ENCODE results near the gene GOLGB1. TPM values are rescaled to one million over a fixed set of nuclear protein-coding genes. Genes with fewer than 3 reads are reported as not detected.
"Not testable (repeated sequence)": the region's sequence is repeated elsewhere in the genome, so short reads cannot be mapped to it uniquely, and the experiment has no call there.

Gene GOLGB1
- total RNA-seq, 4 donors from 2014 or later = 56.6 to 68.5 (median 57.5) TPM

DNA sequence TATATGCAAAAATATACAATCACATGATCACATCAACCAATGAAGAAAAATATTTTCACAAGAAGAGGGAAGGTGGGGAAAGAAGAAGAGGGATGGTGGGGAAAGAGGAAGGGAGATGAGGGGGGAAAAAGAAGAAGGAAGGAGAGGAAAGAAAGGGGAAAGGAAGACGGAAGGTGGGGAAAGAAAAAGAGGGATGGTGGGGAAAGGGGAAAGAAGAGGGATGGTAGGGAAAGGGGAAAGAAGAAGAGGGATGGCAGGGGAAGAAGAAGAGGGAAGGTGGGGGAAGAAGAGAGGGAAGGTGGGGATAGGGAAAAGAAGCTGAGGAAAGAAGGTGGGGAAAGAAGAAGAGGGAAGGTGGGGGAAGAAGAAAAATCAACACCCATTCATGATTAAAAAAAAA is 3.2 kb upstream of the GOLGB1 start:
- no peak for ATAC-seq (ENCODE audit: low FRiP score)
- no peak for TF ChIP-seq CTCF (IDR thresholded peaks at IDR 0.05)
- no peak for DNase-seq (ENCODE audit: low spot score)

DNA sequence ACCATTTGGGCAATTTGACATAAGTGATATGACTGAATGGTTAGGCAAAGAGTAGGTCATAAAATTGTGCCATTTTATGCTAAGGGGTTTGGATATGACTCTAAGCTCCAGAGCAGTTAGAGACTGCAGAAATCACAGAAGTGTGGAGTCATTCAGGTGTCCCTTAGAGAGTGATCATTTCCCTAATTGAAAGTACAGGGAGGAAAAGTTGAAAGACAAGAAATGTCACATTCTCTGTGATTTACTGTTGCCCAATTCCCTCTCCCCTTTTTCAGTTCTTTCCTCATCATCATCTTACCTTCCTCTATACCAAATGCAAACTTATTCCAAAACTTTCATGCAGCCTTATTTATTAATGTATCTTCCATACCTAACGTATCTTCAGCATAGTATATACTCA is 2.7 kb upstream of the GOLGB1 start:
- DNase-seq (ENCODE audit: low spot score) = no peak
- TF ChIP-seq CTCF (IDR thresholded peaks at IDR 0.05) = no peak
- ATAC-seq (ENCODE audit: low FRiP score) = no peak

DNA sequence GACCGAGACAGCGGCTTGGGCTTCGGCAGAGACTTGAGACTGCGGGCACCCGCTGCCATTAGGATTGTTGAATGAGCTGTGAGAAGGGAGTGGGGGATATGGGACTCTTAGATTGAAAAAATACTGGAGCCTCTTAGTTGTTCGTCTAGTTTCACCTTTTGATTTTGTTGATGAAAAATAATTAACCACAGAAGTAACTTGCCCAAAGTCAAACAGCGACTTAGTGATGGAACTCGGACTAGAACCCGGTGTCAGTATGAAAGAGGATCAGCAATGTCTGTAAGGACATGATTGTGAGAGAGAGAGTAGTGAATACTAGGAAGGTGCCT is 510 bp upstream of the GOLGB1 start:
- no peak for ATAC-seq (ENCODE audit: low FRiP score)
- no peak for TF ChIP-seq CTCF (IDR thresholded peaks at IDR 0.05)
- no peak for DNase-seq (ENCODE audit: low spot score)

DNA sequence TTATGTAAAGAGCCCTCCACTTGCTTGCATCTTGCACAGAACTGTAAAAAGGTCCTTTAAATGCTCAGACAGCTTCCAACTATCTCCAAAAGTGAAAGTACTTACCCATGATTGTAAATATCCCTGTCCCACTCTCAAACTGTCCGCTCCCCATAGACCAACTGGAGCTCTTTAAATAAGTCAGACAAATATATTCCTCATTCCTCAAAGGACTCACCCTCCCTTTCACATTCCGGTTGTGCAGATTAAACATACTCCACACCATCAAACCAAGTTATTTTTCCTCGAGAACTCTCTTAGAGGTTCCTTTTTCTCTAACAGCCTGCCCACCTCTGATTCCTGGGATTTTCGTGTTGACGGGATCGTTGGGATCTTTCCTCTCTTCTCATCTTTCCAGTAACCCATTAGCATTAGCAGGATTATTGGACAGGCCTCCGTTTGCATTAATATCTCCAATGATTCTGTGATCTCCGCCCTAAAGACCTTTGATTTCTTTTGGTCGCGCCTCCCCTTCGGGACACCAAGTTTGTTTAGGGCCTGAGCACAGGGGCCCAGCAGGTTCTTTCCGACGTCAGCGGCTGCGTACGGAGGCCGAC is 763 bp downstream of the GOLGB1 start:
- ATAC-seq (ENCODE audit: low FRiP score) = no peak
- no peak for DNase-seq (ENCODE audit: low spot score)
- no peak for TF ChIP-seq CTCF (IDR thresholded peaks at IDR 0.05)

GRCh38 chr3:121747976-121748375 is 1.6 kb downstream of the GOLGB1 start:
- no peak for TF ChIP-seq CTCF (IDR thresholded peaks at IDR 0.05)

GRCh38 chr3:121743106-121743505 is 6.4 kb downstream of the GOLGB1 start:
- not testable (repeated sequence) for ATAC-seq (ENCODE audit: low FRiP score)

More at GRCh38 chr3:121747976-121748375, 1.6 kb downstream of the GOLGB1 start:
- DNase-seq (ENCODE audit: low spot score) = no peak
- no peak for ATAC-seq (ENCODE audit: low FRiP score)

DNA sequence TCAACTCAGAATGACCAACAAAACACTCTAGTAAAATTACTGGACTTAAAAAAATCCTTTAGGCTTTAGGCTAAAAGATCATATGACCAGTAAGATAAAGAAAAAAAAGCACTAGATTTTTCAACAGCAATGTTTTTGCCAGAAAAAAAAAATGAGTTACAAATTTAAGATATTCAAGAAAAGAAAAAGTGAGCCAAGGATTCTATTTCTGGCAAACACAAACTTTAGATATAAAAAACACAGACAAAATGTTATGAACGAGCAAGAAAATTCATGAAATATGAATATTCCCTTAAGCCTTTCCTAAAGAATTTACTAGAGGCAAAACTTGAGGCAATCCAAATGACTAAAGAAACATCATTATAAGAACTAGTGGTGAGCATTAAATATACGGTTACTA is 8.6 kb downstream of the GOLGB1 start:
- ATAC-seq (ENCODE audit: low FRiP score) = no peak
- TF ChIP-seq CTCF (IDR thresholded peaks at IDR 0.05) = no peak

More at GRCh38 chr3:121743106-121743505, 6.4 kb downstream of the GOLGB1 start:
- DNase-seq (ENCODE audit: low spot score) = not testable (repeated sequence)

DNA sequence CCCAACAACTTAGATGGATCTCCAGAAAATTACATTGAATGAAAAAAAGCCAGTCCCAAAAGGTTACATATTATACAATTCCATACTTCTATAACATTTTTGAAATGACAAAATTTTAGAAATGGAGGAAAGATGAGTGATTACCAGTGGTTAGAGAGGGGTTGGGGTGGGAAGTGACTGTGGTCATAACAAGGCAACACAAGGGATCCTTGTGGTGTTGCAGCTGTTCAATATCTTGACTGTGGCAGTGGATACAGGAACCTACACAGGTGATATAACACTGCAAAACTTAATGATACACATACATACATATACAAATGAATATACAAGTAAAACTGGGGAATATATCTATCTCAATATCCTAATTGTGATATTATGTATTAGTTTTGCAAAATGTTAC is 9.6 kb downstream of the GOLGB1 start:
- ATAC-seq (ENCODE audit: low FRiP score) (no peak), DNase-seq (ENCODE audit: low spot score) (no peak)
- no peak for TF ChIP-seq CTCF (IDR thresholded peaks at IDR 0.05)

More for the DNA sequence above, 8.6 kb downstream of the GOLGB1 start:
- DNase-seq (ENCODE audit: low spot score) = no peak

Measured in omental fat pad (tissue), 4 donors.